HG02642 (cell line): ENCODE data around the gene PARVB.

Source experiments
- ATAC-seq: cut with Tn5 transposase; IDR thresholded peaks from one replicate; pipeline ENCODE4 v1.9.1; 2021; ENCODE audit warnings: mild to moderate bottlenecking; ENCODE audit not compliant: unreplicated experiment, poor library complexity

Gene PARVB

GRCh38 chr22:44146088-44146861 is 122.2 kb downstream of the PARVB start:
- no peak for ATAC-seq

- no peak for ATAC-seq
Observed at GRCh38 chr22:44147008-44147645, 123.0 kb downstream of the PARVB start.

- no peak for ATAC-seq
Observed at GRCh38 chr22:44147821-44148574, 123.9 kb downstream of the PARVB start.

GRCh38 chr22:44151676-44152075 is 127.6 kb downstream of the PARVB start:
- ATAC-seq: no peak

- ATAC-seq: no peak
Observed at GRCh38 chr22:44153710-44154109, 129.6 kb downstream of the PARVB start.

- no peak for ATAC-seq
Observed at GRCh38 chr22:44154436-44154942, 130.4 kb downstream of the PARVB start.

GRCh38 chr22:44155115-44155514 is 131.0 kb downstream of the PARVB start:
- ATAC-seq: no peak

GRCh38 chr22:44157916-44158618 is 134.0 kb downstream of the PARVB start:
- no peak for ATAC-seq

- no peak for ATAC-seq
Observed at GRCh38 chr22:44158816-44159215, 134.7 kb downstream of the PARVB start.

GRCh38 chr22:44159221-44159620 is 135.1 kb downstream of the PARVB start:
- no peak for ATAC-seq

GRCh38 chr22:44159811-44160210 is 135.7 kb downstream of the PARVB start:
- ATAC-seq: no peak

GRCh38 chr22:44160421-44160820 is 136.3 kb downstream of the PARVB start:
- ATAC-seq: no peak

- no peak for ATAC-seq
Observed at GRCh38 chr22:44161673-44162072, 137.6 kb downstream of the PARVB start.

- no peak for ATAC-seq
Observed at GRCh38 chr22:44162960-44163359, 138.9 kb downstream of the PARVB start.

GRCh38 chr22:44163536-44163935 is 139.4 kb downstream of the PARVB start:
- no peak for ATAC-seq

GRCh38 chr22:44164031-44164430 is 139.9 kb downstream of the PARVB start:
- ATAC-seq: no peak

- ATAC-seq: no peak
Observed at GRCh38 chr22:44165286-44165874, 141.3 kb downstream of the PARVB start.

GRCh38 chr22:44166498-44167276 is 142.6 kb downstream of the PARVB start:
- ATAC-seq: no peak

GRCh38 chr22:44167501-44167900 is 143.4 kb downstream of the PARVB start:
- no peak for ATAC-seq
